Tibial nerve (tissue), 4 donors: ENCODE measurements around the gene BHLHE41.

Experiments used
- CTCF ChIP-seq, 5 experiments: fragments of 200-600 bp in 3 of 5; fragments of 450-650 bp in 2 of 5; sonication (generic) in 3 of 5; IDR thresholded peaks; one replicate each; pipeline ENCODE4 v1.5.1; 2016 to 2019; ENCODE audit warnings: antibody characterized with exemption in 5 of 5, mild to moderate bottlenecking in 3 of 5, moderate library complexity in 2 of 5
- EP300 ChIP-seq, 2 donors: sonication (generic); formaldehyde crosslinking; IDR thresholded peaks; one replicate each; pipeline ENCODE4 v1.6.1; 2017; ENCODE audit warnings: antibody characterized with exemption in 2 of 2, mild to moderate bottlenecking in 1 of 2
- POLR2A ChIP-seq, 2 donors: fragments of 450-650 bp; IDR thresholded peaks; one replicate each; pipeline ENCODE4 v1.6.1; 2017; ENCODE audit warnings: antibody characterized with exemption in 2 of 2, mild to moderate bottlenecking in 2 of 2, moderate library complexity in 2 of 2

DNA sequence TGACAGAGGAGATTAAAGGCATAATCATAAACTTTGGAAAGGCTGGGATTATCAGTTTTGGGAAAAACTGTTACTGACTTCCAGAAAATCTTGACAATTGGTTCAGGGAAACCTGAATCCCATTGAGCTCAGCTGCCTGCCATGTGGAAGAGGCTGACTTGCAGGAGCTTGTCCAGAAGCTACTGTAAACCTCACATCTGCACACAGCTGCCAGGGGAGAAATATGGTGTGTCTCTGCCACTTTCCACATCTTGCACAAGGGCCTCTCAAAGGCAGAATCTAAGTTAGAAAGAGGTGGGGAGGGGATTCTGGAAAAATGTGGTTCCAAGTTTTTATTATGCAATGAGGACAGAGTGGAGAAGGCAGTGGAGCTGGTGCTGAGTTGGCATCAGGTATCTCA, 8.7 kb upstream of the BHLHE41 start:
- TF ChIP-seq CTCF (IDR thresholded peaks at IDR 0.05) (no peak), POLR2A (IDR thresholded peaks at IDR 0.05) (no peak), EP300 (IDR thresholded peaks at IDR 0.05) (no peak)
